ENCODE measurements around the gene ST3GAL3.

DNA sequence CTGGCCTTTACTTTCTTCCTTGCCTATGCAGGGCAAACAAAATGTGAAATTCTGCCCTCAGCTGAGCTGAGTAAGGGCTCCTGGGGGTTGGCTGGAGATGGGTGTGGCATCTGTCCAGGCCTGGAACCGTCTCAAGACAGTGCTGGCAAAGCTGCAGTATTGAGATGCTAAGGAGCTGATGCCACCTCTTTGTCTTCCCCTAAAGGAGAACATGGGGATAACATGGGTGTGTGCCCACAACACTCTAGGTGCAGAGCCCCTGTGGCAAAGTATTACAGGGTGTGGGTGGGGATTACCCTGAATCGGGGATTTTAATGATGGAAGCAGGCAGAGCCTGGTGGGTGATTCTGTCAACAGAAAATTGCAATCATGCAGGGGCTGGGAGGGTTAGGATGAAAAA, 2.5 kb upstream of the ST3GAL3 start:
- TF ChIP-seq, protein P1, sequence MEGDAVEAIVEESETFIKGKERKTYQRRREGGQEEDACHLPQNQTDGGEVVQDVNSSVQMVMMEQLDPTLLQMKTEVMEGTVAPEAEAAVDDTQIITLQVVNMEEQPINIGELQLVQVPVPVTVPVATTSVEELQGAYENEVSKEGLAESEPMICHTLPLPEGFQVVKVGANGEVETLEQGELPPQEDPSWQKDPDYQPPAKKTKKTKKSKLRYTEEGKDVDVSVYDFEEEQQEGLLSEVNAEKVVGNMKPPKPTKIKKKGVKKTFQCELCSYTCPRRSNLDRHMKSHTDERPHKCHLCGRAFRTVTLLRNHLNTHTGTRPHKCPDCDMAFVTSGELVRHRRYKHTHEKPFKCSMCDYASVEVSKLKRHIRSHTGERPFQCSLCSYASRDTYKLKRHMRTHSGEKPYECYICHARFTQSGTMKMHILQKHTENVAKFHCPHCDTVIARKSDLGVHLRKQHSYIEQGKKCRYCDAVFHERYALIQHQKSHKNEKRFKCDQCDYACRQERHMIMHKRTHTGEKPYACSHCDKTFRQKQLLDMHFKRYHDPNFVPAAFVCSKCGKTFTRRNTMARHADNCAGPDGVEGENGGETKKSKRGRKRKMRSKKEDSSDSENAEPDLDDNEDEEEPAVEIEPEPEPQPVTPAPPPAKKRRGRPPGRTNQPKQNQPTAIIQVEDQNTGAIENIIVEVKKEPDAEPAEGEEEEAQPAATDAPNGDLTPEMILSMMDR (IDR thresholded peaks at IDR 0.05; ENCODE audit: borderline replicate concordance, extremely low read depth, low read length, poor library complexity, severe bottlenecking), result peak; percentile 30
- no peak for TF ChIP-seq EZH2 (IDR thresholded peaks at IDR 0.05; ENCODE audit: borderline replicate concordance, low read depth, low read length, severe bottlenecking)

Data from DND-41 (cell line).